Hematopoietic multipotent progenitor cell treated with erythropoietin and hydrocortisone succinate and interleukin-3 and kit ligand, for 6 days (in vitro differentiated cells): Measurements from ENCODE around the gene TOX2.

Experiments used
- DNase-seq: peaks from one replicate; pipeline ENCODE4 v3.0.0-alpha.2; 2015

TOX2 gene

GRCh38 chr20:43982016-43982415 is 67.4 kb downstream of the TOX2 start:
- no peak for DNase-seq

GRCh38 chr20:43982886-43983285 is 68.2 kb downstream of the TOX2 start:
- no peak for DNase-seq

- DNase-seq, result peak; percentile 49
Observed at GRCh38 chr20:43983359-43983758, 68.7 kb downstream of the TOX2 start.

- no peak for DNase-seq
Observed at GRCh38 chr20:43983904-43984361, 69.3 kb downstream of the TOX2 start.

- DNase-seq, result no peak
Observed at GRCh38 chr20:43984587-43984986, 69.9 kb downstream of the TOX2 start.

- no peak for DNase-seq
Observed at GRCh38 chr20:43985121-43985520, 70.5 kb downstream of the TOX2 start.

- DNase-seq, result no peak
Observed at GRCh38 chr20:43985608-43986316, 71.1 kb downstream of the TOX2 start.

- DNase-seq, result no peak
Observed at GRCh38 chr20:43987018-43987417, 72.4 kb downstream of the TOX2 start.

- no peak for DNase-seq
Observed at GRCh38 chr20:43987531-43987930, 72.9 kb downstream of the TOX2 start.

- DNase-seq, result no peak
Observed at GRCh38 chr20:43988451-43988850, 73.8 kb downstream of the TOX2 start.

GRCh38 chr20:43988867-43989266 is 74.2 kb downstream of the TOX2 start:
- no peak for DNase-seq

GRCh38 chr20:43991261-43991660 is 76.6 kb downstream of the TOX2 start:
- DNase-seq, result no peak

GRCh38 chr20:43991982-43992381 is 77.3 kb downstream of the TOX2 start:
- no peak for DNase-seq

- DNase-seq, result no peak
Observed at GRCh38 chr20:43992885-43993284, 78.2 kb downstream of the TOX2 start.

GRCh38 chr20:43993560-43993959 is 78.9 kb downstream of the TOX2 start:
- DNase-seq, result no peak

GRCh38 chr20:43994486-43995100 is 79.9 kb downstream of the TOX2 start:
- DNase-seq, result no peak

- DNase-seq, result no peak
Observed at GRCh38 chr20:43995645-43996044, 81.0 kb downstream of the TOX2 start.

GRCh38 chr20:43996240-43996930 is 81.7 kb downstream of the TOX2 start:
- no peak for DNase-seq

GRCh38 chr20:43999848-44000247 is 85.2 kb downstream of the TOX2 start:
- no peak for DNase-seq

- no peak for DNase-seq
Observed at GRCh38 chr20:44001667-44002596, 87.3 kb downstream of the TOX2 start.

- no peak for DNase-seq
Observed at GRCh38 chr20:44002861-44003260, 88.2 kb downstream of the TOX2 start.

GRCh38 chr20:44003609-44004008 is 89.0 kb downstream of the TOX2 start:
- no peak for DNase-seq
